Activated CD4-positive, alpha-beta T cell treated with anti-CD3 and anti-CD28 coated beads, Interleukin-10, Interleukin-2, amounts not matched to agents 100 ng/mL and 50 ng/mL, durations not matched to agents 16 hours and 8 hours (primary cell): ENCODE results near the gene SCGB1D2.
A peak's percentile ranks its signal among the peaks of the same experiment; 100 is the strongest.
"Not testable (repeated sequence)": the region's sequence is repeated elsewhere in the genome, so short reads cannot be mapped to it uniquely, and the experiment has no call there.

Experiments
- DNase-seq: peaks from one replicate; pipeline ENCODE4 v3.0.0-alpha.2; 2020

Gene SCGB1D2, protein sequence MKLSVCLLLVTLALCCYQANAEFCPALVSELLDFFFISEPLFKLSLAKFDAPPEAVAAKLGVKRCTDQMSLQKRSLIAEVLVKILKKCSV

DNA sequence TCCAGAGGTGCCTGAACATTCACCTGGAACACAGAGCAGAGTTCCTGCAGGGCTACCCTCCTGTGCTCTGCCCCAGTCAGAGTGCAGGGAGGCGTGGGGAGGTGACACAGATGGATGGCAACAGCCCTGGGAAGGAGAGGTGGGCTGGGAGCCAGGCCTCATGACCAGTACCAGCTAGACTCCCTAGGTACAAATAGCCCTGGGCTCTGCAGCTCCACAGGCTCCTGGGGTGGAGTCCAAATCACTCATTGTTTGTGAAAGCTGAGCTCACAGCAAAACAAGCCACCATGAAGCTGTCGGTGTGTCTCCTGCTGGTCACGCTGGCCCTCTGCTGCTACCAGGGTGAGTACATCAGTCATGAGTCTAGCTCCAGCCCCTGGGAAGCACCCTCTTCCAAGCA is at the start of gene SCGB1D2:
Gene SCGB1D2 (plus strand): TSS at position 219 of the 400 bp plus-strand sequence. CDS start 69 bp downstream, at position 288.
- DNase-seq = no peak

DNA sequence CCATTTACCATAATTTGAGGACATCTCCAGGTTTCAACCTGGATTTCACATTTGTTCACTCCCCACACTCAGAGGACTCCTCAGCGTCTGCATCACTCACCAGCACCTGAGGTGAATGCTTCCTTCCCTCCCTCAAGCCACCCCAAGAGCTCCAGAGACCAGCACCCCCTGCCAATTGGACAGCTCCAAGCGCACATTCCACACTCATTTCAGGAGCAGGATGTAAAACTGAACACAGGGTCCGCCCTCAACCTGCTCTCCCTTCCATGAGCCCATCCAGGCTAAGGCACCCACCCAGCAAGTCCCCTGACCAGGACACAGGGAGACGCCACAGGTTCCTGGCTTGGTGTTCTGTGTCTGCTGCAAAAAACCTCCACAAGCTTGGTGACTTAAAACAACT is 48.1 kb upstream of the SCGB1D2 start:
- no peak for DNase-seq

DNA sequence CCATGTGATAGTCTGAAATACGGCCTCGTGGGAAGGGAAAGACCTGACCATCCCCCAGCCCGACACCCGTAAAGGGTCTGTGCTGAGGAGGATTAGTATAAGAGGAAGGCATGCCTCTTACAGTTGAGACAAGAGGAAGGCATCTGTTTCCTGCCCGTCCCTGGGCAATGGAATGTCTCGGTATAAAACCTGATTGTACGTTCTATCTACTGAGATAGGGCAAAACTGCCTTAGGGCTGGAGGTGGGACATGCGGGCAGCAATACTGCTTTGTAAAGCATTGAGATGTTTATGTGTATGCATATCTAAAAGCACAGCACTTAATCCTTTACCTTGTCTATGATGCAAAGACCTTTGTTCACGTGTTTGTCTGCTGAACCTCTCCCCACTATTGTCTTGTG is 47.0 kb upstream of the SCGB1D2 start:
- DNase-seq = not testable (repeated sequence)

DNA sequence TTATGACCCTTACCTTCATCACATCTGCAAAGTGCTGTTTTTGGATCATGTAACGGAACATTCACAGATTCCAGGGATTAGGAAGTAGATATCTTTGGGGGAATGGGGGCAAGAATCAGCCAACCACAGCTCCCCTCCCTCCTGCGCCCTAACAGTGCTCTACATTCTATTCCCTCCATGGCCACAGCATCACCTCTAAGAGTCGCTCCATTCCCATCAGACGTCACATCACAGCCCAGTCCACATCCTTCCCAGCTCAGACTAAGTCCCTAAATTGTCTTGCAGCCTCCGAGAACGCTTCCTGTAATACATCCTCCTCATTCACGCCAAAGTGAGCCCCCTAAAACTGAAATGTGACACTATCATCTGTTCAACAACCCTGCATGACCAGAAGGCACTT is 46.1 kb upstream of the SCGB1D2 start:
- DNase-seq = no peak

DNA sequence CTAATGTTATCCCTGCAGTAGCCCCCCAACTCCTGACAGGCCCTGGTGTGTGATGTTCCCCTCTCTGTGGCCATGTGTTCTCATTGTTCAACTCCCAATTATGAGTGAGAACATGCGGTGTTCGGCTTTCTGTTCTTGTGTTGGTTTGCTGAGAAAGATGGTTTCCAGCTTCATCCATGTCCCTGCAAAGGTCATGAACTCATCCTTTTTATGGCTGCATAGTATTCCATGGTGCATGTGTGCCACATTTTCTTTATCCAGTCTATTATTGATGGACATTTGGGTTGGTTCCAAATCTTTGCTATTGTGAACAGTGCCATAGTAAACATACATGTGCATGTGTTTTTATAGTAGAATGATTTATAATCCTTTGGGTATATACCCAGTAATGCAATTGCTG is 44.6 kb upstream of the SCGB1D2 start:
- not testable (repeated sequence) for DNase-seq

DNA sequence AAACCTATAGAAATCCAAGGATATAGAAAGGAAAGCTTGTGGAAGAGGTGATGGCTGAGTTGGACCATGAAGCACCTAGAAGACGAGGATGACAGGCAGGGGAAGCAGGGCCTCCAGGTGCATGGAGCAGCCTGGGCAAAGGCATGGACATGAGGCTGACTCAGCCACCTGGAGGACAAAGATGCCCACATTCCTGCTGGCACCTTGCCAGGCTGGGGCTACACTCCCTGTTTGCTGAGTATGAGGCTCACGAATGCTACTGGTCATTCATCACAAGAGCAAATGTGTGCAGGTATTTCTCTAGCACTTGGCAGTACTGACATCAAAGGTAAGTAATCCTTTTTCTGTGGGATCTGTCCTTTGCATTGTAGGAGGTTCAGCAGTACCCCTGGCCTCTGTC is 40.7 kb upstream of the SCGB1D2 start:
- no peak for DNase-seq

DNA sequence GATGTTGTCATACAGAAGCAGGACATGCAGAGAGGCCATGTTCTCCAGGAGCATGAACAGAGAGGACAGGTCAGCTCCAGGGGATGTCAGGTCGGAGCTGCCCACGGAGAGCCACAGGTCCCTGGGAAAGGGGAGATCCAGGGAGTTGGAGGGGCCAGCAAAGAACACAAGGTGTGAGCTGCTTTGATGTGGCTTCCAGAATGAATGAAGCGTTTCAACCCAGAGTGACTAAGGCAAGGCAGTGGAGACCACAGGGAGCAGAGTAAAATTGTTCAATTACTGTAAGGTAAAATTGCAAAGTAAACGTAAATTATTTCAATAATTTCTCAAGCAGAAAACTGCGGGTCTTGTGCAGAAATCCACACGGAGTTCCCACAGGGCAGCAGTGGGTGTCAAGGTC is 39.1 kb upstream of the SCGB1D2 start:
- no peak for DNase-seq

DNA sequence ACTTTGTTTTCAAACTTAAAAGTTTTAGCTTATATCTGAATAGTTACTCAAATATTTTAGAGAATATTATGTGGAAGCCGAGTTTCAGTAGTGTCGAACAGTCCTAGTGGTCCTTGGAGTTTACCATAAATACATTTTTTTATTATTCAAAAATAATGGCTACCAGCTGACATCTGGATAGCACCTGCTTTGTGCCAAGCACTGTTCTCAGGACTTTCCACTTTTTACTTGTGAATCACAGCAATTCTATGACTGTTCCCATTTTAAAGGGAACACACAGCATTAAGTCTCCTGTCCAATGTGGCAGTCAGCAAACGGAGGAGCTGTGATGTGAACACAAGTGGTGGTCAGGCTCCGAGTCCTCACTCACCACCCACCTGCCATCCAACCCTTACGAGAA is 37.6 kb upstream of the SCGB1D2 start:
- DNase-seq = no peak

DNA sequence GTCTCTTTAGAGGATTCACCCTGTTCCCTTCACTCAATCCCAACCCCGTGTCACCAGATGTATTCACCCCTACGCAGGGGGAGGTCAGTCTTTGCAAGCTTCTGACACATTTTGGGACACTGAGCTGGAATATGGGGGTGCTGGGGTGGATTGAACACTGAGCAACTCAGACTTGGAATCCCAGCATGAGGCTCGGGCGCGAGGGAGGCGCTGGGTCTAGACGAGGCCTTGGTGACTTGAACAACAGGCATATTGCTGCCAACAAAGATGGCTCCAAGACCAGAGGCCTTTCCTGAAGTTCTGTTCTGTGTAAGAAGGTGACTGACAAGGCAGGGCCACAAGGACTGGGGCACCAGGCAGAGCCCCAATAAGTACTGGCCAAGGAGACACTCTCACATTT is 36.6 kb upstream of the SCGB1D2 start:
- DNase-seq = no peak

DNA sequence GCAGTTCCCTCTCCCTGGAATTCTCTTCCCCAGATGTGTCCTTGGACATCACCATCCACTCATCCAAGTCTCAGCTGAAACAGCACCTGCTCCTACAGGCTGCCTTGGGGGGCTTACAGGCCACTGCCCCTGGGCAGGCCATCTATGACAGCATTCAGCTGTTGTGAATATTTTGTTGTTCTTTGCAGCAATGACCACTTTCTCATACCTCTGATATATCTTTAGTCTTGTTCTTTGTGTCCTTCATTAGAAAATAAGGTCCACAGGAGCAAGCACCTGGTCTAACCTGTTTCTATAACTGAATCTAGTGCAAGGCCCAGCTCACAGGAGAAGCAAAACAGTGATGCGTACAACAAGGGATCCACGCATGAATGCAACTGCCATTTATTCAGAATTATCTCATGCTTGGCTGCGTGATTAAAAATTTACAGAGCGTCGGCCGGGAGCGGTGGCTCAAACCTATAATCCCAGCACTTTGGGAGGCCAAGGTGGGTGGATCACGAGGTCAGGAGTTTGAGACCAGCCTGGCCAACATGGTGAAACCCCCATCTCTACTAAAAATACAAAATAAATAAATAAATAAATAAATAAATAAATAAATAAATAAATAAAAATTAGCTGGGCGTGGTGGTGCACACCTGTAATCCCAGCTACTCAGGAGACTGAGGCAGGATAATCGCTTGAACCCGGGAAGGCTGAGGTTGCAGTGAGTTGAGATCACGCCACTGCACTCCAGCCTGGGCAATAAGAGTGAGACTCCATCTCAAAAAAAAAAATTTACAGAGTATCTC is 35.6 kb upstream of the SCGB1D2 start:
- DNase-seq = not testable (repeated sequence)

DNA sequence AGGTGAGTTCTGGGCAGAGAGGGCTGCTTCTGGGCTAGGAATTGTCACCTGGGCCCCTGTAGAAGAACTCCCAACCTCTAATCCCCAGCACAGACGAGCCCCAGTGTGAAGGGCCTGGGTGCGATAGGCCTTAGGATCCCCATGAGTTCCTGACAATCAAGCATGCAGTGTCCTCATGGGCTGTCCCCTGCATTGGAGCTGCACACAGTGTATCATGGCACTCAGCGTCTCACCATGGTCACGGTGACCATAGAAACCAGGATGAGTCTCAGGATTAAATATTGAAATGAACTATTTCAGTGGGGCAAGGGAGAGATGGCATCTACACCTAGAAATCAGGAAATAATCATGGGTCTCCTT is 33.3 kb upstream of the SCGB1D2 start:
- no peak for DNase-seq

DNA sequence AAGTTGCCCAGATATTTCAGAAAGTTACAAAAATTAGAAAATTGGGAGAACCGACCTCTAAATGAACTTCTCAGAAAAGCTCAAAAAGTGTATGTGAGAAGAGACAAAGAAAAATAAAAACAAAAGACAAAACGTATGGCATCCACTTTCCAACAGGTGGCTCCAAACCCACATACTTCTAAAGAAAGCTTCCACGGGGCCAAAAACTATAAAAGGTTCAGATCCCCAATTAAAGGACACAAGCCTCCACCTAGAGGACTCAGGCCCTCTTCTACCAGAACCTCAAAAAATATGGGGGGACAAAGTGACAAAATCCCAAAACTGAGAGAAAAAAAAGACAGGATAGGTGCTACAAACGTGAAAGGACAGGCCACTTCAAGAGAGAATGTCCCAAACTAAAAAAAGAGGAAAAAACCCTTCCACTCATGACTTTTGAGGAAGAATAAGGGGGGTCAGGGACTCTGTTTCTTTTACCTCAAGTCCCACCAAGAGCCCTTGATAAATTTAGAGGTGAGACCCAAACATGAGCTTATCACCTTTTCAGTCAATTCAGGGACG is 24.8 kb upstream of the SCGB1D2 start:
- peak; percentile 8 for DNase-seq

DNA sequence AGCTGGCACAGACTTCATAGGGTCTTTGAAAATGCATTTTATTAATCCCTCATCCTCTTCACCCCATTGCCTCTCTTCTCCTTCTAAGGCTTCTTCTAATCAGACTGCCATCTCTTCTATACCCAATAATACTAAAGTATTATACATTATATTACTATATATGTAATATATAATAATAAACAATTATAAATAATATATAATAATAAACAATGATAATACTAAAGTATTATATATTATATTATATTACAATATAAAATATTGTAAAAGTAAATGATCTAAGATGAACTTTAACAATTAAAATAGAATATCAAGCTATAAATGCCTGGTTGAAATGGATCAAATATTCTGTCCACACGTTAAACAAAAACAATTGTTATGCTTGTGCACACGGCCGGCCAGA is 20.5 kb upstream of the SCGB1D2 start:
- no peak for DNase-seq

DNA sequence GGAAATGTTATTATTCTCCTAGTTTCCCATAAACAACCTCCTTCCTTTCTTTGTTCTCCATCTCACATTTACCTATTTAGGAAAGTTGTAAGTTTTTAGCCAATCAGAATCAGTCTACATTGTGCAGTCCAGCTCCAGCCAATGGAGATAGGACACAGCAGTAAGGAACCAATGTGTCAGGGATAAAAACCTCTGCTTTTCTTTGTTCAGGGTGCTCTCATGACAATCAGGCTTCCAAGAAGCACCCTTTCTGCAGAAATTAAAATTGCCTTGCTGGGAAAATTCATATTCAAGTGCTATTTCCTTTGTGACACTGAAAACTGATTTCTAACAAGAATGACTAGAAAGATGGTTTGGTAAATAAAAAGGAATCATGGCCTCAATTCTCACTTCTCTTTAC is 18.9 kb upstream of the SCGB1D2 start:
- DNase-seq = no peak

DNA sequence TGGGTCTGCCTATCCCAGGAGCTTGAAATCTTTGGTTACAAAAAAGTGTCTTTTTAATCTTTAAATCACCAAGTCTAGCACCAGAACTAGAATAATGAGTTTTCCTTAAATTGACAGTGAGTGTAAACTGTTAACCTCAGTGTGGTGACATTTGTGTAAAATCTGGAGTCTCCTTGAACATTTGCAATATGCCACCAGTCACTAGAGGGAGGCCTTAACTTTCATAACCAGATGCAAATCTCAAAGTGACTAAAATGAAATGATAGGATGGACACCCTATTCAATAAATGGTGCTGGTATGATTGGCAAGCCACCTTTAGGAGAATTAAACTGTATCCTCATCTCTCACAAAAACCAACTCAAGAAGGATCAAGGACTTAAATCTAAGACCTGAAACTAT is 8.3 kb upstream of the SCGB1D2 start:
- DNase-seq = peak; percentile 26

DNA sequence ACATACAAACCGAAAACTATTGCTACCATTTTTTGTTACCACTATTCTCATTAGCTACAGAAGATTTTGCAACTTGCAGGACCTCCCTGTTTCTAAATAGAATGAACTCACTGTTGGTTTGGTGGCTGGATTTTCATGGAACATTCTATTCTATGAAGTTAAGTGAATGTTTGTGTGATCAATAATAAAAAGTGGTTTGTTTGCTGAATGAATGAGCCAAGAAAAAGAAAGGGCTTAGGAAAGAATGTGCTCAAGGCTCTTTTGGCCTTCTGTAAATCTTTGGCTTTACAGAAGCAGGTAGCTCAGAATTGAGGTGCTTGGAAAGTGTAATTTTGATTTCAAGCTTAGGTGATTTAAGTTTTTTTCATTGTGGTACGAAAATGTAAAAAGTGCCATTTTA is 5.9 kb upstream of the SCGB1D2 start:
- no peak for DNase-seq

DNA sequence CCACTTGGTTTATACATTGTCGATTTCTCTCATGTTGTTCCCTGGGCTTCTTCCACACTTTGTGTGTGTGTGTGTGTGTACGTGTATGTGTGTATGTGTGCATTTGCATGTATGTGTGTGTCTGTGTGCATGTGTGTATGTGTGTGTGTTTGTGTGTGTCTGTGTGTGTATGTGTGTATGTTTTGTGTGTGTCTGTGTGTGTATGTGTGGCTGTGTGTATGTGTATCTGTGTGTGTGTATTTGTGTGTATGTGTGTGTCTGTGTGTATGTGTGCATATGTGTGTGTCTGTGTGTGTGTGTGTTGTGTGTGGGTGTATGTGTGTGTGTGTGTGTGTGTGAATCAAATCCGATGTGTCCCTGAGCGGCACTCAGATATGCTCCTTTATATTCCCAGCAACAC is 4.5 kb upstream of the SCGB1D2 start:
- no peak for DNase-seq

DNA sequence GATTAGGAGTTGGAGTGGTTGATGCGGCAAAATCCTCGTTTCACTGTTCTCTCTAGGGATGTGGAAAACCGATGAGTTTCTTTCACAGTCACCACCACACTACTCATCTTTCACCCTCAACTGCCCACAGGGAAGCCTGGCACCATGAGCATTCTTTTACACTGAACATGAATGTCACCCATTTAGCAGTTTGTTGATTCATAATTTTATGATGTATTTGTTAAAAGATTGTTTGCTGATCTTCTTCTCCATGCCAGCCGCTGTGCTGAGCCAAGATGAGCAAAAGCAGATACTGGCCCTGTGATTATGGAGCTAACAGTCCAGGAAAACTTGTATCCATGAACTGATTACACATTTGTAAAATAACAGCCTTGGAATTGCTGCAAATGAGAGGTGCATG is 3.9 kb upstream of the SCGB1D2 start:
- no peak for DNase-seq

DNA sequence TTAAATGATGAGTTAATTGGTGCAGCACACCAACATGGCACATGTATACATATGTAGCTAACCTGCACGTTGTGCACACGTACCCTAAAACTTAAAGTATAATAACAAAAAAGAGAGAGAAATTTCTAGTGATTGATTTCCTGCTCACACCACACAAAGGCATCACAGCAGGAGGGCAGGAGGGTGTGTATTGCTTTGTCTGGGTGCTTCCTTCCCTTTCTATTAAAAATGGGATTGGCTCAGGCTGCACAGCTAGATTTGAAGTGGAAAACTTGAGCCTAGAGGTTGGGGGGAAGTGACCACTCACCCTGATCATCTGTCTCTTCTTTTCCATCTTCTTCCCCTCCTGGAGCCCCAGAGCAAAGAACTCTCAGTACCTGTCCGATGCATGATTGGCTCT is 944 bp upstream of the SCGB1D2 start:
- DNase-seq = no peak

DNA sequence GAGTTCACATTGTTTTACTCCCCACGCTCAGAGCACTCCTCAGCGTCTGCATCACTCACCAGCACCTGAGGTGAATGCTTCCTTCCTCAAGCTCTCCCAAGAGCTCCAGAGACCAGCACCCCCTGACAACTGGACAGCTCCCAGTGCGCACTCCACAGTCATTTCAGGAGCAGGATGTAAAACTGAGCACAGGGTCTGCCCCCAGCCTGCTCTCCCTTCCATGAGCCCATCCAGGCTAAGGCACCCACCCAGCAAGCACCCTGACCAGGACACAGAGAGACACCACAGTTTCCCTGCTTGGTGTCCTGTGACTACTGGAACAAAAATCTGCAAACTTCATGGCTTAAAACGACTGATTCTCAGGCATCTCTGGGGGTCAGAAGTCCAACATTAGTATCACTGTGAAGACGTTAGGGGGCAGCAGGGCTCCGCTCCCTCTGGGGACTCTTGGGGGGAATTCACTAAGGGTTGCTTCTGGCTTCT is 3.3 kb downstream of the SCGB1D2 start:
- DNase-seq = no peak

DNA sequence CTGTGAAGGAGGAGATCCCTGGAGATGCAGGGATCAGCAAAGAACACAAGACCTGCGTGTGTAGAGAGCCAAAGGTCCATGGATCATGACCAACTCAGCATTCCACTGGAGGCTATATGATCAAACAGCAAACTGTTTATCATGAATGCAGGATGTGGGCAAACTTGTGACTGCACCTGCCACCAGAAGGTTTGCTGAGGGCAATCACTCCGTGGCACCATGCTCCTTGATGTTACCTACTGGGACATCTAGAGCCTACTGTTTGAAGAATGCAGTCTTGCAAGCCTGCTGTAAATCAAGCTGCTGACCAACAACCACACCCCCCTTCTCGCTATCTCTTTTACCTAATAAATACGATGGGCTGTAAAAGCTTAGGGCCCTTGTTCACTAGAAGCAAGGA is 9.7 kb downstream of the SCGB1D2 start:
- DNase-seq = no peak

DNA sequence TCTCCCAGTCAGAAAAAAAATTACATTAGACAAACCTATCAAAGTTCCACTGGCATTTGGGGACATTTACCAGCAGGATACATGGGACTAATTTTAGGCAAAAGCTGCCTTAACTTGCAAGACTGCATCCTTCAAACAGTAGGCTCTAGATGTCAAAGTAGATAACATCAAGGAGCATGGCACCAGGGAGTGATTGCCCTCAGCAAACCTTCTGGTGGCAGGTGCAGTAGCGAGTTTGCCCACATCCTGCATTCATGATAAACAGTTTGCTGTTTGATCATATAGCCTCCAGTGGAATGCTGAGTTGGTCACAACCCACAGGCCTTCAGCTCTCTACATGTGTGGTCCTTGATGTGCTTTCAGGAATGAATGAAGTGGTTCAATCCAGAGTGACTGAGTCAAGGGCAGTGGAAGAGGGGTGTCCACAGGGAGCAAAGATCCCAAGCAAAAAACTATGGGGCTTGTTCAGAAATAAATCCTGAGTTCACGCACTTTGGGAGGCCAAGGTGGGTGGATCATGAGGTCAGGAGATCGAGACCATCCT is 12.0 kb downstream of the SCGB1D2 start:
- no peak for DNase-seq

DNA sequence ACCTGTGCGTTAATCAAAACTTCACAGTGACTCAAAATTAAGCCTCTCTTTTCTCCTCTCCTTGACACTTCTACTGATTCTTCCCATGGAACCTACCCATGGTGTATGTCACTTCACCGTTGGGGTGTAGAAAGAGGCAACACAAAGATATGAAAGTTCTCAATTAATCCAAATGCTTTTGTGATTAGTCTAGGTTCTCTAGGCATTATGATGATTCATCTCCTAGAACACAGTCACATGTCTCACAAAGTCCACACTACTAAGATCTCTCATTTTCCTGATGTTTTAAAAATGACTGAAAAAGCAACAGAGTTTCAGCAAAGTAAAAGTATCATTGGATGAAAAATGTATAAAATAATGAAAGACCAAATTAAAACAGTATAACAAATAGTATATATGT is 14.2 kb downstream of the SCGB1D2 start:
- no peak for DNase-seq

DNA sequence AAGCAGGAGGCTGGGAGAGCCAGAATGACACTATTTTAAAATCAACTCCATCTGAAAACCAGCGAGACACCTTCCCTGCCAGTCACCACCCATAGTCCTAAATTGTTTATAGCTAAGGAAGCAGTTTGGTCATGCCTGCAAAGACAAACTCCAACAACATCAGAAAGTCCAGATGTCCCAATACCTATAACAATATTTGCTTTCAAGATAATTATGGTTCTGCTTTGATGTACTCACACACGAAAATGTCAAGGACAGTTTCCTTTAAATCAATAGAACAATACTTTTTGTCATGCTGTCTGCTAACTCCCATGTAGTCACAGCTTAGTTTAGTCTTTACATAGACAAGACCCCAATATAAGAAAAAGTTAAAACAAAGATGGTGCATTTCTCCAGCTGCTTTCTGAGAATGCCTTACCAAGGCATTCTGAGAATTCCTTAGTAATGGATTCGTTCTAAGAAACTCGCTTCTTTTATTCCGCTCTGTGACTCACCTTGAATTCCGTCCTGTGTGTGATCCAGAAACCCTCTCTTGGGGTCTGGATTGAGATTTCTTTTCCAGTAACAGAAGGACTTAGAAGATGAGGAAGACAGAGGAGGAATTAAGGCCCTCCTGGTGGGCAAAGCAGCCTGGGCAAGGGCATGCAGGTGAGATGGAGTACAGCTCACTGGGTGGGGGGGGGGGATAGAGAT is 18.4 kb downstream of the SCGB1D2 start:
- DNase-seq = no peak
